Measurements from ENCODE around the gene GAPDH. TPM values are rescaled to one million over a fixed set of nuclear protein-coding genes. Genes with fewer than 3 reads are reported as not detected.

Gene GAPDH
- total and polyA plus RNA-seq, 2 experiments from 2014 or later = 1,719 to 2,607 TPM

GRCh38 chr12:6560501-6561205 lies 26.3 kb downstream of the GAPDH start:
- Histone ChIP-seq H2AFZ (no peak overlapping the region), H3K4me1 (ENCODE audit: insufficient read depth) (no peaks in the 10 kb centered on the region), H3K9me2 (replicated peaks; ENCODE audit: insufficient read depth) (no peaks in the 10 kb centered on the region), H3K4me3 (no peak overlapping the region), H3K79me2 (peaks cover 8% of the 10 kb centered on the region), H3K4me2 (no peak overlapping the region), H3K27ac (no peak overlapping the region), H3K9me3 (ENCODE audit: low read depth) (no peaks in the 10 kb centered on the region), H3K27me3 (no peaks in the 10 kb centered on the region), H3K36me3 (replicated peaks; ENCODE audit: insufficient read depth, low read depth) (peaks cover 11% of the 10 kb centered on the region), H4K20me1 (ENCODE audit: insufficient read depth, poor library complexity, severe bottlenecking) (no peaks in the 10 kb centered on the region)
- 95% methylated on average over 13 of the region's 13 CpGs for WGBS (ENCODE audit: low lambda C conversion rate, missing lambda C conversion rate)
- no peak for TF ChIP-seq EZH2phosphoT487 (IDR thresholded peaks at IDR 0.05; ENCODE audit: low read depth, severe bottlenecking, unreplicated experiment)
- no peak for TF ChIP-seq EZH2 (IDR thresholded peaks at IDR 0.05; ENCODE audit: borderline replicate concordance)
- no peak for TF ChIP-seq CTCF (IDR thresholded peaks at IDR 0.05; ENCODE audit: poor library complexity)
- DNase-seq (ENCODE audit: low spot score) = no peak

GRCh38 chr12:6562881-6563280 lies 28.6 kb downstream of the GAPDH start:
- 96% methylated on average over 10 of the region's 10 CpGs for WGBS (ENCODE audit: low lambda C conversion rate, missing lambda C conversion rate)

GRCh38 chr12:6563448-6564050 lies 29.2 kb downstream of the GAPDH start:
- H3K27me3 ChIP-seq = no peaks in the 10 kb centered on the region
- no peaks in the 10 kb centered on the region for H3K9me3 ChIP-seq (ENCODE audit: low read depth)
- peaks cover 8% of the 10 kb centered on the region for H3K4me1 ChIP-seq (ENCODE audit: insufficient read depth)
- H3K36me3 ChIP-seq (replicated peaks; ENCODE audit: insufficient read depth, low read depth) = peaks cover 11% of the 10 kb centered on the region
- no peak overlapping the region for H2AFZ ChIP-seq
- no peaks in the 10 kb centered on the region for H3K9me2 ChIP-seq (replicated peaks; ENCODE audit: insufficient read depth)
- H3K79me2 ChIP-seq = peaks cover 26% of the 10 kb centered on the region
- no peak overlapping the region for H3K4me3 ChIP-seq
- H3K4me2 ChIP-seq = no peak overlapping the region
- no peak overlapping the region for H3K27ac ChIP-seq
- H4K20me1 ChIP-seq (ENCODE audit: insufficient read depth, poor library complexity, severe bottlenecking) = no peaks in the 10 kb centered on the region
- DNase-seq (ENCODE audit: low spot score) = peak; percentile 70
- TF ChIP-seq EZH2phosphoT487 (IDR thresholded peaks at IDR 0.05; ENCODE audit: low read depth, severe bottlenecking, unreplicated experiment) (no peak), CTCF (IDR thresholded peaks at IDR 0.05; ENCODE audit: poor library complexity) (peak; percentile 63), EZH2 (IDR thresholded peaks at IDR 0.05; ENCODE audit: borderline replicate concordance) (no peak)
- WGBS (ENCODE audit: low lambda C conversion rate, missing lambda C conversion rate) = 86% methylated on average over 8 of the region's 8 CpGs

More at GRCh38 chr12:6562881-6563280, 28.6 kb downstream of the GAPDH start:
- no peak for TF ChIP-seq EZH2 (IDR thresholded peaks at IDR 0.05; ENCODE audit: borderline replicate concordance)
- H3K4me3 ChIP-seq = no peak overlapping the region
- no peaks in the 10 kb centered on the region for H3K27me3 ChIP-seq
- no peak overlapping the region for H2AFZ ChIP-seq
- H3K9me3 ChIP-seq (ENCODE audit: low read depth) = no peaks in the 10 kb centered on the region
- H3K4me1 ChIP-seq (ENCODE audit: insufficient read depth) = peaks cover 8% of the 10 kb centered on the region
- no peak for DNase-seq (ENCODE audit: low spot score)
- no peak overlapping the region for H3K4me2 ChIP-seq
- peaks cover 11% of the 10 kb centered on the region for H3K36me3 ChIP-seq (replicated peaks; ENCODE audit: insufficient read depth, low read depth)
- no peak overlapping the region for H3K27ac ChIP-seq
- H3K9me2 ChIP-seq (replicated peaks; ENCODE audit: insufficient read depth) = no peaks in the 10 kb centered on the region
- peaks cover 26% of the 10 kb centered on the region for H3K79me2 ChIP-seq
- H4K20me1 ChIP-seq (ENCODE audit: insufficient read depth, poor library complexity, severe bottlenecking) = no peaks in the 10 kb centered on the region

GRCh38 chr12:6567112-6567670 lies 32.9 kb downstream of the GAPDH start:
- DNase-seq (ENCODE audit: low spot score) = no peak
- Histone ChIP-seq H3K27ac (peak overlapping the region; percentile 89), H3K79me2 (peaks cover 29% of the 10 kb centered on the region)

More at GRCh38 chr12:6567112-6567670, 32.9 kb downstream of the GAPDH start:
- Histone ChIP-seq H4K20me1 (ENCODE audit: insufficient read depth, poor library complexity, severe bottlenecking) (no peaks in the 10 kb centered on the region), H3K4me1 (ENCODE audit: insufficient read depth) (peaks cover 13% of the 10 kb centered on the region), H3K9me3 (ENCODE audit: low read depth) (no peaks in the 10 kb centered on the region), H3K4me2 (peak overlapping the region; percentile 92), H3K27me3 (no peaks in the 10 kb centered on the region), H3K9me2 (replicated peaks; ENCODE audit: insufficient read depth) (no peaks in the 10 kb centered on the region), H3K4me3 (peak overlapping the region; percentile 53), H3K36me3 (replicated peaks; ENCODE audit: insufficient read depth, low read depth) (peaks cover 11% of the 10 kb centered on the region), H2AFZ (peak overlapping the region; percentile 68)
- TF ChIP-seq CTCF (IDR thresholded peaks at IDR 0.05; ENCODE audit: poor library complexity) (no peak), EZH2 (IDR thresholded peaks at IDR 0.05; ENCODE audit: borderline replicate concordance) (no peak), EZH2phosphoT487 (IDR thresholded peaks at IDR 0.05; ENCODE audit: low read depth, severe bottlenecking, unreplicated experiment) (no peak)
- WGBS (ENCODE audit: low lambda C conversion rate, missing lambda C conversion rate) = 44% methylated on average over 8 of the region's 8 CpGs
